GM21737 (cell line): ENCODE data around the gene RERG.
"Not testable (repeated sequence)": the region's sequence is repeated elsewhere in the genome, so short reads cannot be mapped to it uniquely, and the experiment has no call there.

Source experiments
- ATAC-seq: cut with Tn5 transposase; IDR thresholded peaks from one replicate; pipeline ENCODE4 v1.9.1; 2021; ENCODE audit warnings: mild to moderate bottlenecking, moderate library complexity; ENCODE audit not compliant: unreplicated experiment

Gene RERG

DNA sequence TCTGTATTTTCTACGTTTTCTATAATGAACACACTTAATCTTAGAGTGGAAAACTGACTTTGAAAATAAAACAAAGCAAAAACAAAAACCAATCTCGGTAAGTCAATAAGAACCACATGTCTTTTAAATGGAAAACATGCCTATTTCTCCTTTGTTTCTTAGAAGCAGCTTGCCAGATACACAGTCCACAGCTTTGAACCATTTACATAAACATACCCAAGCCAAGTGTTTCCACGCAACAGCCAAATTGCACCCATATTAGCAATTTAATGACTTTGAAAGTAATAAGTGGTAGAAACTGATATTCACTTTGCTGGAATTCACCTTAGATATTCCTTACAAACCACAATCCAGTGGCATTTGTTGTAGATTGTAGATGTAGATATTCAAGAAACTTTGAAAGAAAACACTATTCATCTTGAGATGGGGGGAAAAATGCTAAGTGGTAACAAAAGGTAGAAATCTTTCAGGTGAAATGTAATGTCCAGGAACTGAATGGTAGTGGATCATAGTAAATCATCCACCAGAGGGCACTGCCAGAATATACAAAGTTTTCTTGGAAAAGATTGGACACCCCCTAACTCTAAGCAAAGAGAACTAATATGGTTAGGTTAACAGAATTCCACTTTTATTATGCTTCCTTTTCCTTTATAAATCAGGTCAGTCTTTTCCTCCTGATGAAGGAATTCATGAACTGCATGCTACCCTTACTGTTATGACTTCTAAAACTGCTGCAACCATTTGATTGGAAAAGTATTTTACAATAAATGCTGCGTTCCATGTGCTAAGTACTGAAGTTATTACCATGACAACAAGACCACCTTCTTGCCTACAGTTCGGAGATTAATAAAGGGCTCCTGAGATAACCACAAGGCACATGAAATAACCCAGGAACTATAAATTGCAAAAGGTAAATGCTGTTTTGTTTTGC lies 69.8 kb downstream of the RERG start:
- ATAC-seq = no peak

DNA sequence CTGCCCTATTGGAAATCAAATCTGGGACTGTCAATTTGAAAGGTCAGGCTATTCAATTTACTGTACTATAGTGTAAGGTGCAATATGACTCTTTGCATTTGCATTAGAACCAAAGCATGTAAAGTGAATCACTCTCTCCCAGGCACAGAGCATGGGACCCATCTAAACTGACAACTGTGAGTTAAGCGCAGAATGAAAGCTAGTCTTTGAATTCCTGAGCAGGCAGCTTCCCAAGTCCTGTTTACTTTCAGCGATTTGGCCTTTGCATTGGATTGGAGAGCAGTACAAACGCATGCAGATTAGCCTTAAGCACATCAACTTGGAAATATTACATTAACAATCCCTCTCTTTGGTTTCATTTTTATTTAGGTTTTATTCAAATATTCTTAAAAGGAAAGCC lies 74.6 kb downstream of the RERG start:
- no peak for ATAC-seq

DNA sequence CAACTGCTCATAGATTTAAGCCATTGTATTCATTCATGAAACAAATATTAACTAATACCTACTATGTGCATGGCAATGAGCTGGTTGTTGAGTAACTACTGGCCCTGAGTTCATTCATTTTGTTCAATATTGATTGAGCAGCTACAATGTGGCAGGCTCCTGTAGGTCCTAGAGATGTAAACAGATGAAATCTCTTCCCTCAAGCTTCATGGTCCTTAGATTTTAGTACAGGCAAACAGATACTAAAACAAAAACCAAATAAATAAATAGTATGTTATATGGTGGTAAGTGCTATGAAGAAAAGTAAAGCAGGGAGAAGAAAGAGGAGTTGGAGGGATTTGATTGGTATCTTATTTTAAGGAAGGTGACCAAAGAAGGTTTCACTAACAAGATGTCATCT lies 77.8 kb downstream of the RERG start:
- ATAC-seq = no peak

DNA sequence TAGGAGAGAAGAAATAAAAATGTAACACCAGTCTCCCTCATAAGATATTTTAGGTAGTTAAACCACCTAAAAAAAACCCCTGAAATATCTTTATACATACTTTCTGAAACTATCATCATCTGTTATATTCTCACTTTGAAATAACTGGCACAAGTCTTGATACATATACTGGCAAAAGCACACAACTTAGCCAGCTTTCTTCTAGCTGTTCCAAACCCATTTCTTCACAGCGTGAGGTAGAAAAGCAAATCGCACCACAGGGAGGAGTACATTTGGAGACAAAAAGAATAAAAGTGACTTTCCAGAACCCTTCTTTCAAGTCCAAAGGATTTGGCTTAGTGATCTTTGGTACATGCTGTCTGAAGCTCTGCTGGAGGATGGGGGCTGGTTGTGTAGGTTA lies 78.5 kb downstream of the RERG start:
- ATAC-seq = no peak

GRCh38 chr12:15131431-15131830 lies 89.8 kb downstream of the RERG start:
- ATAC-seq = no peak

- no peak for ATAC-seq
Observed at GRCh38 chr12:15130541-15130940, 90.7 kb downstream of the RERG start.

GRCh38 chr12:15123401-15123800 lies 97.8 kb downstream of the RERG start:
- no peak for ATAC-seq

DNA sequence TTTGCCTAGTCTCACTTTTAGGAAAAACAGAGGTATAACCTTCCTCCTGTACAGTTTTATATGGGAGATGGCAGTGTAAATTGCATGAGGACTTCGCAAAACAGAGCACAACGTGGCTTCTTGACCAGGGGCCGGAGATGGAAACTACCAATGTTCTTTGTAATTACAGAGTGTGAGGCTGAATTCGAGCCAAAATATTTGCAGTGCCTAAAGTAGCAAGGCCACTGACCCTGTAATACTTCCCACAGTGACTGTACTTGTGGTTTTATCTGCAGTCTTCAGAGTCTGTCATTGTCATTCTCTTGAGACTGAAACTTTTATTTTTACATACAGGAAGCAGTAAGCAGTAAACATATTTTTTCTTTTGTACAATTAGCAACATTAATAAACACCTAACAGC lies 98.9 kb downstream of the RERG start:
- no peak for ATAC-seq

- no peak for ATAC-seq
Observed at GRCh38 chr12:15118955-15119354, 102.3 kb downstream of the RERG start.

DNA sequence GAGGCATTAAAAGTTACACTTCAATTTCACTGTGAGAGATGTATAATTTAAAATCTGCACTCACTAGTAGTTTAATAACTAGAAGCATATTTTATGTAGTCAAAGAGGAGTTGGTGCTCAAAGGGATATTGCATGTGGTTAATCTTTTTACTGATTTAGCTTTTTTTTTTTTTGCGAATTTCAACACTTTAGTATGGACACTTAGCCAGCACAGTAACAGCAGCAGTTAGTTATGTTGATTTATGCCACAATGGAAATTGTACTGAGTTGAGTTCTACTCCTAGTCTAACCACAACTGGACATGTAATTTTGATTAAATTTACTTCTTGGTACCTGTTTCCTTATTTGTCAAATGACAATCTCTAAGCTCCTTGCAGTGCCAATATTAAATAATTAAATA lies 104.2 kb downstream of the RERG start:
- ATAC-seq = no peak

DNA sequence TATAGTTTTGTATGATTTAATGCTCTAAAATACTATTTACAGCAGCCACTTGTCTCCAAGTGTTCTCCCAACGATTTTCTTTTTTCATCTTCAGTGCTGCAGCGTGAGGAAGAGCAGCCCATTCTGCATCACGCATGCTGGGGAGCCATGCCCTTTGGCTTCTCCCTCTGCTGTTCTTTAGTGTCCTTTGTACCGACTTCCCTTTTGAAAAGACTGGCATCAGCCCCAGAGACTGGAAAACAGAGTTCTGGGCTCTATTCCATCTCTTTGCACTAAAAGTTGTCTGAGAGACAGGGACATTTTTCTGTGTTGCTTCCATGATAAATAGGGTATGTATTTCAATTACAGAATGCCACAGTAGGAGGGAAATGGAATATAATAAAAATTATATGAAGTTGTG lies 105.1 kb downstream of the RERG start:
- no peak for ATAC-seq

GRCh38 chr12:15115434-15115833 lies 105.8 kb downstream of the RERG start:
- no peak for ATAC-seq

- ATAC-seq = no peak
Observed at GRCh38 chr12:15114501-15114900, 106.7 kb downstream of the RERG start.

DNA sequence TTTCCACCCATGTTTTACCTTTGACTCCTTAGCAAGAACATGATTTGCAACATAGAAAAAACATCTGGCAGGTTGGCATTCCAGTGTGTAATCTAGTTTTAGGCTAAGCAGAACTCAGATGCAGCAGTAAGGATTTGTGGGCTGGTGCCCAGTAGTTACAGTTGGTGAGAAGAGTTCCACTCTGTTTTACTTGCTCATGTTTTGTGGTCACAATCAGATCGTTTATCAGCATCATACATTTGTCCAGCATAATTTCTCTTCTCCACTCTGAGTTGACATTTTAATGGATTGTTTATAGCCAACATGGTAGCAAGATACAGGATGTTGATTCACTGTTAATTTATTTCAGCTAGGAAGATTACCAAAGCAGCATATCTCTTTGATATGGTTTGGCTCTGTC lies 128.4 kb downstream of the RERG start:
- no peak for ATAC-seq

- ATAC-seq = no peak
Observed at GRCh38 chr12:15090441-15090840, 130.8 kb downstream of the RERG start.

GRCh38 chr12:15088105-15088504 lies 133.1 kb downstream of the RERG start:
- no peak for ATAC-seq

GRCh38 chr12:15077751-15078150 lies 143.5 kb downstream of the RERG start:
- not testable (repeated sequence) for ATAC-seq

DNA sequence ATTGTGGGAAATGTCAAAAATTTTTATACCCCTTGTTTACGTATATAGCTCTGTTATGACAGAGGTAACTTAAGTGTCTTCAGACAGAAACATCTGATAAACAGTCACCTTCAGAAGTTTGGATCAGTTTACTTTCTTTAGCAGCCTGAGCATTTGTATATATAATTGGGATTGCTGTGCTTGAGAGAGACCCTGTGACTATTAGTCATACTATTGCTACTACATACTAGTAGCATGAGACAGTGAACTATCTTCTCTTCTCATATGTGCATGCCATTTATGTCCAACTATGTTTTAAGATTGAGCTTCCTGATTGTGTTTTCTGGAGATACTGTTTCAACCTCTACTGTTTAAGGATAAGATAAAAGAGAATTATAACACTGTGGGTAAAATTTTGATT lies 146.9 kb downstream of the RERG start:
- no peak for ATAC-seq

GRCh38 chr12:15059123-15059522 lies 162.1 kb downstream of the RERG start:
- no peak for ATAC-seq
